K562 (cell line): ENCODE results near the gene NPAS3. TPM values are rescaled to one million over a fixed set of nuclear protein-coding genes. Genes with fewer than 3 reads are reported as not detected.

Source experiments
- ATAC-seq: fragments of 200-7000 bp; cut with Tn5 transposase; 3 replicates; pipeline ENCODE4 v1.9.1; 2020; ENCODE audit warnings: moderate library complexity
- BruUV-seq: library from RNA; stranded (reverse); fragments of 400-500 nt; replicated peaks from 2 replicates; lab custom pipeline; 2021; lab: Mats Ljungman, UMichigan
- CTCF ChIA-PET: fragments of 300-600 bp; formaldehyde crosslinking; extraction: SDS; loops from one replicate; lab custom pipeline; 2021; ENCODE audit warnings: low intra/inter-chr PET ratio; lab: Yijun Ruan, JAX
- POLR2A ChIA-PET: fragments of 300-600, 350-650 bp; sonication (Branson Sonifier 250); formaldehyde crosslinking; extraction: SDS; loops from one replicate; lab custom pipeline; 2021; ENCODE audit warnings: antibody characterized with exemption, inconsistent platforms; lab: Yijun Ruan, JAX
- DNase-seq, 4 experiments: peaks; one replicate each; pipeline versions ENCODE4 v3.0.0 to v3.0.0-alpha.2; 2011 to 2018; ENCODE audit warnings: low spot score in 3 of 4, mixed read lengths in 3 of 4; ENCODE audit errors: extremely low read depth in 1 of 4
- FAIRE-seq: peaks from 2 replicates; lab custom pipeline; 2011; peaks lifted over from hg19 to GRCh38; lab: Jason Lieb, UNC
- H2AFZ ChIP-seq: 2 replicates; pipeline ENCODE4 v1.6.0; 2011; ENCODE audit warnings: low read depth, low read length, control low read depth, inconsistent platforms
- H3K27ac ChIP-seq: fragments of 200-600 bp; 3 replicates; pipeline ENCODE4 v1.8.0; 2011; ENCODE audit warnings: low read depth, mild to moderate bottlenecking, control low read depth, inconsistent platforms, low read length, moderate library complexity, mixed read lengths; ENCODE audit errors: extremely low read depth
- H3K27me3 ChIP-seq, 2 experiments: fragments of 300-600 bp in 1 of 2; 2 replicates in 1 of 2; 3 replicates in 1 of 2; pipeline versions ENCODE4 v1.6.0 to v1.8.0; 2011; ENCODE audit warnings: inconsistent platforms in 2 of 2, low read length in 2 of 2, mild to moderate bottlenecking in 1 of 2, mixed read lengths in 1 of 2, moderate library complexity in 1 of 2; ENCODE audit not compliant: control insufficient read depth in 2 of 2, insufficient read depth in 2 of 2
- H3K36me3 ChIP-seq: fragments of 300-600 bp; 3 replicates; pipeline ENCODE4 v1.8.0; 2011; ENCODE audit warnings: mild to moderate bottlenecking, low read length, inconsistent platforms; ENCODE audit not compliant: control insufficient read depth, insufficient read depth
- H3K4me1 ChIP-seq, 2 experiments: fragments of 200-600 bp in 1 of 2; replicated peaks in 1 of 2; 2 replicates in 1 of 2; 3 replicates in 1 of 2; pipeline versions ENCODE4 v1.5.1 to v1.8.0; 2011; ENCODE audit warnings: inconsistent platforms in 2 of 2, low read length in 2 of 2, mild to moderate bottlenecking in 1 of 2, mixed read lengths in 1 of 2, moderate library complexity in 1 of 2; ENCODE audit not compliant: control insufficient read depth in 2 of 2, insufficient read depth in 2 of 2
- H3K4me2 ChIP-seq: 2 replicates; pipeline ENCODE4 v1.6.1; 2011; ENCODE audit warnings: low read length, control low read depth, inconsistent platforms, mixed read lengths; ENCODE audit not compliant: insufficient read depth
- H3K4me3 ChIP-seq: fragments of 200-600 bp; sonication (generic), shearing (Covaris generic); 2 replicates; pipeline ENCODE4 v1.5.1; 2016; ENCODE audit warnings: control low read depth, inconsistent platforms
- H3K79me2 ChIP-seq: fragments of 200-600 bp; 3 replicates; pipeline ENCODE4 v1.8.0; 2011; ENCODE audit warnings: low read length, inconsistent platforms; ENCODE audit not compliant: control insufficient read depth, insufficient read depth
- H3K9ac ChIP-seq, 2 experiments: 2 replicates each; pipeline versions ENCODE4 v1.6.0 to v1.6.1; 2011; ENCODE audit warnings: low read depth in 2 of 2, low read length in 2 of 2, control low read depth in 1 of 2, inconsistent platforms in 1 of 2, mild to moderate bottlenecking in 1 of 2, mixed read lengths in 1 of 2; ENCODE audit not compliant: insufficient read depth in 1 of 2
- H3K9me1 ChIP-seq: one replicate; pipeline ENCODE4 v1.6.0; 2011; ENCODE audit warnings: inconsistent platforms, mild to moderate bottlenecking, low read length, moderate library complexity; ENCODE audit not compliant: control insufficient read depth, insufficient read depth
- H3K9me3 ChIP-seq: replicated peaks from 2 replicates; pipeline ENCODE4 v1.5.1; 2011; ENCODE audit warnings: low read depth, low read length, inconsistent platforms; ENCODE audit not compliant: control insufficient read depth, insufficient read depth
- H4K20me1 ChIP-seq: replicated peaks from 2 replicates; pipeline ENCODE4 v1.6.1; 2011; ENCODE audit warnings: low read length, inconsistent platforms, mixed read lengths; ENCODE audit not compliant: control insufficient read depth, insufficient read depth
- ARID3A ChIP-seq: IDR thresholded peaks from 2 replicates; pipeline ENCODE4 v1.6.1; 2012; ENCODE audit warnings: low read depth, low read length, improper control_type of control experiment, borderline replicate concordance
- BMI1 ChIP-seq: fragments of 150-350 bp; IDR thresholded peaks from 2 replicates; pipeline ENCODE4 v1.6.1; 2014; ENCODE audit warnings: low read length
- ETV5 ChIP-seq: sonication (generic); formaldehyde crosslinking; IDR thresholded peaks from 2 replicates; pipeline ENCODE4 v1.4.0; 2020; ENCODE audit warnings: low read depth, mild to moderate bottlenecking, missing genetic modification reagents
- EZH2 ChIP-seq: IDR thresholded peaks from 2 replicates; pipeline ENCODE4 v1.6.1; 2012; ENCODE audit warnings: low read depth, mild to moderate bottlenecking, inconsistent platforms, low read length, borderline replicate concordance
- FOXP1 ChIP-seq: sonication (generic); formaldehyde crosslinking; IDR thresholded peaks from 2 replicates; pipeline ENCODE4 v1.8.0; 2022; ENCODE audit warnings: mild to moderate bottlenecking, missing genetic modification reagents
- LEF1 ChIP-seq: fragments of 450-650 bp; IDR thresholded peaks from 2 replicates; pipeline ENCODE4 v1.6.1; 2016; ENCODE audit warnings: mild to moderate bottlenecking
- NELFE ChIP-seq: IDR thresholded peaks from 2 replicates; pipeline ENCODE4 v1.6.1; 2011; ENCODE audit warnings: mild to moderate bottlenecking; ENCODE audit not compliant: insufficient read depth, insufficient read length
- PRMT5 ChIP-seq: sonication (generic); formaldehyde crosslinking; IDR thresholded peaks from 2 replicates; pipeline ENCODE4 v1.5.0; 2020; ENCODE audit warnings: missing genetic modification reagents
- RBM22 ChIP-seq: fragments of 200-400 bp; formaldehyde crosslinking; IDR thresholded peaks from 2 replicates; pipeline ENCODE4 v1.6.1; 2018; ENCODE audit warnings: low read length, low read depth; ENCODE audit not compliant: poor library complexity, severe bottlenecking
- RNF2 ChIP-seq: sonication (generic); IDR thresholded peaks from 2 replicates; pipeline ENCODE4 v1.6.1; 2016
- STAT5A ChIP-seq: IDR thresholded peaks from 2 replicates; pipeline ENCODE4 v1.6.1; 2012; ENCODE audit warnings: low read length, inconsistent platforms, borderline replicate concordance
- ZBTB7A ChIP-seq: IDR thresholded peaks from 2 replicates; pipeline ENCODE4 v1.6.1; 2011; ENCODE audit warnings: low read depth, mild to moderate bottlenecking, low read length, moderate library complexity, borderline replicate concordance; ENCODE audit not compliant: control insufficient read depth
- ZFP36 ChIP-seq: fragments of 150-350 bp; IDR thresholded peaks from 2 replicates; pipeline ENCODE4 v1.6.1; 2018; ENCODE audit warnings: low read length, low read depth; ENCODE audit not compliant: partially characterized antibody
- ZNF280B ChIP-seq: fragments of 250-450 bp; sonication (Bioruptor Pico); IDR thresholded peaks from 2 replicates; pipeline ENCODE4 v1.5.1; 2021; ENCODE audit warnings: mild to moderate bottlenecking
- ZNF511 ChIP-seq: sonication (generic); formaldehyde crosslinking; IDR thresholded peaks from 2 replicates; pipeline ENCODE4 v1.8.0; 2022; ENCODE audit warnings: mild to moderate bottlenecking, missing genetic modification reagents
- WGBS: fragments of 100-300 bp; shearing (Covaris generic); methylation state at CpG from one replicate; pipeline ENCODE4 v1.1.6; 2016; ENCODE audit warnings: low coverage, mixed read lengths; ENCODE audit not compliant: insufficient coverage; ENCODE audit errors: missing lambda C conversion rate; 5-methylcytosine and 5-hydroxymethylcytosine counted together
- in situ Hi-C: fragments of 300-500 bp; cut with MboI; formaldehyde crosslinking; loops from 4 replicates; pipeline ENCODE4 v1.15.0; 2018; ENCODE audit warnings: inconsistent platforms, mixed read lengths
- intact Hi-C: fragments of 100-400 bp; cut with micrococcal nuclease; formaldehyde crosslinking; loops from 2 replicates; pipeline ENCODE4 v1.14.2; 2022
- polyA plus RNA-seq, 8 experiments: library from polyadenylated mRNA; depleted of rRNA in 4 of 8; stranded (reverse) in 5 of 8; unstranded in 3 of 8; fragments of >200 nt; fragmentation: Nextera tagmentation in 2 of 8; fragmentation: Illumina TruSeq in 1 of 8; extraction: Ambion mirVana in 2 of 8; extraction: Trizol in 1 of 8; gene quantifications; 2 replicates each; pipeline versions ENCODE4 v1.2.1 to v1.2.3, GENCODE V29; 2011 to 2014; ENCODE audit warnings: inconsistent platforms in 1 of 8, missing spikeins in 1 of 8
- total RNA-seq, 7 experiments: library from RNA; depleted of rRNA in 6 of 7; stranded (reverse); fragments of >200 nt in 6 of 7; fragmentation: Illumina TruSeq in 2 of 7; extraction: Trizol in 2 of 7; gene quantifications; 2 replicates each; pipeline versions ENCODE4 v1.2.1 to v1.2.3, GENCODE V29; 2011 to 2021; ENCODE audit warnings: low replicate concordance in 1 of 7
- TF ChIP-seq, protein P1 (sequence below): fragments of 450-650 bp; formaldehyde crosslinking; IDR thresholded peaks from 2 replicates; pipeline ENCODE4 v1.4.0; 2020; ENCODE audit warnings: mild to moderate bottlenecking, moderate library complexity

NPAS3 gene
- total and polyA plus RNA-seq, 9 of the 15 experiments (the other 6 are each of a cell fraction or from before 2014, with no cell fraction given), result 0.04 TPM; not detected in 8

DNA sequence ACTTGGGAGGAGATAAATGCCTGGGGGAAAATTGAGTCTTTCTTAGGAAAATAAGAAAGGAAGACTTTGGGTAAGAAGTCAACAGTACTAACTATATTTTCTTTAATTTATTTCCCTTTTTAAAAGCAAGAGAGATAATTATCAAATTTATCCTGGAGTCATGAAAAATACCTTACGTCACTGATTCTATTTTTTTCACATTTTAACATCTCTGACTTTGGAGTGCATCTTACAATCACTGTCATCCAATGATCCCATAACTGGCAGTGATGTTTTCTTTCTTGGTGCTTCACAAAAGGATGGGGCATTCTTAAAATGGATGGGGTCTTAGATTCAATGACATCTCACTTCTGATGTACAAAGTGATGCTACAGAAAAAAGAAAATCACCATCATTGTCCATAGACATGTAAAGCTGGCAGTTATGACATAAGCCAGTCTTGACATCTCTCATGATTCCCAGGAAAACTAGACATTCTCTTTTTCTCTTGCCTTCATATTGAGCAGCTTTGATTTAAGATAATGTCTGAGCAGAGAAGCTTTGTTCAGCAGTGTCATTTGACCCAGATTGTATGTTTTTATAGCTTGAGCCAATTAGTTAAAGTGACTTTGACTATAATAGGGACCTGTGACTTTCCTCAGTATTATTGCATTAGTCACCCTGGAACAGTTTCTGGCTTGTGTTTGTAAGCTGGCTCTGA, 776.0 kb downstream of the NPAS3 start:
- ChIA-PET POLR2A (no interaction called here), CTCF (no interaction called here)
- WGBS, result 0% methylated on average over 1 of the region's 1 CpG
- intact Hi-C loops (no loop called here), in situ Hi-C loops (no loop called here)
- Histone ChIP-seq H4K20me1 (no peaks in the 10 kb centered on the region), H3K9me3 (no peaks in the 10 kb centered on the region), H3K79me2 (no peaks in the 10 kb centered on the region), H2AFZ (no peak overlapping the region), H3K27ac (no peak overlapping the region), H3K36me3 (no peaks in the 10 kb centered on the region), H3K4me1 (no peaks in the 10 kb centered on the region), H3K4me2 (no peak overlapping the region), H3K9me1 (no peaks in the 10 kb centered on the region), H3K27me3 (peaks cover 2 to 10% of the 10 kb centered on the region in 2 experiments; a peak in 3 of 5 replicates), H3K4me3 (no peak overlapping the region), H3K9ac (no peak overlapping the region)
- no peak for FAIRE-seq
- BruUV-seq, result no TSS peak
- no peak for DNase-seq
- TF ChIP-seq NELFE, result no peak
- no peak for TF ChIP-seq LEF1
- no peak for TF ChIP-seq ZFP36
- no peak for TF ChIP-seq RNF2
- no peak for TF ChIP-seq PRMT5 (CRISPR knock-in tag)
- TF ChIP-seq ZNF280B (CRISPR knock-in tag), result no peak
- TF ChIP-seq STAT5A, result no peak
- no peak for TF ChIP-seq RBM22
- TF ChIP-seq, protein P1, sequence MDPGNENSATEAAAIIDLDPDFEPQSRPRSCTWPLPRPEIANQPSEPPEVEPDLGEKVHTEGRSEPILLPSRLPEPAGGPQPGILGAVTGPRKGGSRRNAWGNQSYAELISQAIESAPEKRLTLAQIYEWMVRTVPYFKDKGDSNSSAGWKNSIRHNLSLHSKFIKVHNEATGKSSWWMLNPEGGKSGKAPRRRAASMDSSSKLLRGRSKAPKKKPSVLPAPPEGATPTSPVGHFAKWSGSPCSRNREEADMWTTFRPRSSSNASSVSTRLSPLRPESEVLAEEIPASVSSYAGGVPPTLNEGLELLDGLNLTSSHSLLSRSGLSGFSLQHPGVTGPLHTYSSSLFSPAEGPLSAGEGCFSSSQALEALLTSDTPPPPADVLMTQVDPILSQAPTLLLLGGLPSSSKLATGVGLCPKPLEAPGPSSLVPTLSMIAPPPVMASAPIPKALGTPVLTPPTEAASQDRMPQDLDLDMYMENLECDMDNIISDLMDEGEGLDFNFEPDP (CRISPR knock-in tag), result no peak
- no peak for TF ChIP-seq ARID3A
- no peak for TF ChIP-seq FOXP1 (CRISPR knock-in tag)
- no peak for TF ChIP-seq BMI1
- no peak for TF ChIP-seq ZNF511 (CRISPR knock-in tag)
- TF ChIP-seq EZH2, result no peak
- no peak for TF ChIP-seq ZBTB7A
- TF ChIP-seq ETV5, result no peak
- no peak for ATAC-seq
